NCI-H1105 treated with DMSO at 0.1 percent for 48 hours (cell line): ENCODE measurements around the gene SCAF4.
"Not testable (repeated sequence)": the region's sequence is repeated elsewhere in the genome, so short reads cannot be mapped to it uniquely, and the experiment has no call there.

Experiments used
- DNase-seq: peaks from one replicate; lab custom pipeline; 2025; lab: John Stamatoyannopoulos, UW

SCAF4 gene

GRCh38 chr21:31641416-31641922 lies 90.4 kb downstream of the SCAF4 start:
- DNase-seq = no peak

- DNase-seq = no peak
These were observed 95.0 kb downstream of the SCAF4 start for GRCh38 chr21:31636874-31637273.

GRCh38 chr21:31634993-31635392 lies 96.9 kb downstream of the SCAF4 start:
- DNase-seq = no peak

GRCh38 chr21:31631881-31632280 lies 100.0 kb downstream of the SCAF4 start:
- DNase-seq = not testable (repeated sequence)

- peak; percentile 62 for DNase-seq
These were observed 101.8 kb downstream of the SCAF4 start for GRCh38 chr21:31629972-31630711.

GRCh38 chr21:31624961-31625491 lies 106.9 kb downstream of the SCAF4 start:
- DNase-seq = no peak

GRCh38 chr21:31624181-31624580 lies 107.7 kb downstream of the SCAF4 start:
- DNase-seq = no peak

GRCh38 chr21:31623664-31624063 lies 108.3 kb downstream of the SCAF4 start:
- DNase-seq = no peak

- DNase-seq = no peak
These were observed 109.5 kb downstream of the SCAF4 start for GRCh38 chr21:31622397-31622796.
